Caki2 (cell line): ENCODE data around the gene SLC8B1. TPM values are rescaled to one million over a fixed set of nuclear protein-coding genes. Genes with fewer than 3 reads are reported as not detected.
A peak's percentile ranks its signal among the peaks of the same experiment; 100 is the strongest.

Experiments used
- DNase-seq: peaks from one replicate; pipeline ENCODE4 v3.0.0-alpha.2; 2015; ENCODE audit warnings: low read depth
- in situ Hi-C: cut with HindIII; loops from 2 replicates; pipeline ENCODE4 v1.10.0; 2016; ENCODE audit warnings: low sequenced_read_pairs, low pct_unique_long_range_greater_than_20kb, mixed read lengths
- total RNA-seq: library from RNA; depleted of rRNA; stranded (reverse); fragments of >200 nt; shearing (Covaris generic); gene quantifications from 2 replicates; pipeline ENCODE4 v1.2.3, GENCODE V29; 2014; ENCODE audit warnings: low replicate concordance; rRNA removed

Gene SLC8B1
- 18.5 and 20.2 TPM in 2 replicates for total RNA-seq

GRCh38 chr12:113334786-113335539, at the start of gene SLC8B1:
Gene SLC8B1 (minus strand): TSS chr12:113335109. CDS start chr12:113332878, 2,231 bp downstream.
- in situ Hi-C loops, result no loop called here
- peak; percentile 70 for DNase-seq

- in situ Hi-C loops, result no loop called here
These were observed 47.3 kb upstream of the SLC8B1 start for GRCh38 chr12:113382206-113382605.

GRCh38 chr12:113381220-113381619, 46.3 kb upstream of the SLC8B1 start:
- no peak for DNase-seq
- in situ Hi-C loops, result no loop called here

More at GRCh38 chr12:113382206-113382605, 47.3 kb upstream of the SLC8B1 start:
- no peak for DNase-seq

GRCh38 chr12:113378291-113378690, 43.4 kb upstream of the SLC8B1 start:
- in situ Hi-C loops, result no loop called here
- no peak for DNase-seq

GRCh38 chr12:113374823-113375428, 40.0 kb upstream of the SLC8B1 start:
- DNase-seq, result no peak
- in situ Hi-C loops, result no loop called here

GRCh38 chr12:113373969-113374368, 39.1 kb upstream of the SLC8B1 start:
- DNase-seq, result no peak
- in situ Hi-C loops, result no loop called here

- in situ Hi-C loops, result no loop called here
- no peak for DNase-seq
These were observed 38.5 kb upstream of the SLC8B1 start for GRCh38 chr12:113373440-113373839.

GRCh38 chr12:113372371-113372770, 37.5 kb upstream of the SLC8B1 start:
- in situ Hi-C loops, result no loop called here
- no peak for DNase-seq

GRCh38 chr12:113371808-113372207, 36.9 kb upstream of the SLC8B1 start:
- in situ Hi-C loops, result no loop called here
- DNase-seq, result no peak

- in situ Hi-C loops, result no loop called here
- no peak for DNase-seq
These were observed 36.2 kb upstream of the SLC8B1 start for GRCh38 chr12:113370923-113371682.

GRCh38 chr12:113369391-113369985, 34.6 kb upstream of the SLC8B1 start:
- in situ Hi-C loops, result no loop called here
- DNase-seq, result no peak

GRCh38 chr12:113368331-113368730, 33.4 kb upstream of the SLC8B1 start:
- no peak for DNase-seq
- in situ Hi-C loops, result no loop called here

GRCh38 chr12:113366827-113367226, 31.9 kb upstream of the SLC8B1 start:
- DNase-seq, result no peak
- in situ Hi-C loops, result no loop called here

GRCh38 chr12:113365639-113366395, 30.9 kb upstream of the SLC8B1 start:
- no peak for DNase-seq
- in situ Hi-C loops, result no loop called here

GRCh38 chr12:113364698-113365097, 29.8 kb upstream of the SLC8B1 start:
- in situ Hi-C loops, result no loop called here
- no peak for DNase-seq

- DNase-seq, result no peak
- in situ Hi-C loops, result no loop called here
These were observed 26.9 kb upstream of the SLC8B1 start for GRCh38 chr12:113361574-113362370.
